A549 (cell line): ENCODE data around the gene DOP1A.

Experiments
- CTCF ChIP-seq: fragments of >200 bp; sonication (Bioruptor Twin); formaldehyde crosslinking; IDR thresholded peaks from 3 replicates; pipeline ENCODE4 v1.5.1; 2016
- EP300 ChIP-seq, 2 experiments: fragments of >200 bp; sonication (Bioruptor Twin); formaldehyde crosslinking; IDR thresholded peaks; 2 replicates in 1 of 2; 3 replicates in 1 of 2; pipeline ENCODE4 v1.6.1; 2016 to 2017
- HDAC2 ChIP-seq: fragments of 200-600 bp; sonication (generic); IDR thresholded peaks from 2 replicates; pipeline ENCODE4 v1.6.1; 2016
- SMC3 ChIP-seq: fragments of >200 bp; sonication (Bioruptor Twin); formaldehyde crosslinking; IDR thresholded peaks from 3 replicates; pipeline ENCODE4 v1.6.1; 2018; ENCODE audit warnings: inconsistent platforms

DNA sequence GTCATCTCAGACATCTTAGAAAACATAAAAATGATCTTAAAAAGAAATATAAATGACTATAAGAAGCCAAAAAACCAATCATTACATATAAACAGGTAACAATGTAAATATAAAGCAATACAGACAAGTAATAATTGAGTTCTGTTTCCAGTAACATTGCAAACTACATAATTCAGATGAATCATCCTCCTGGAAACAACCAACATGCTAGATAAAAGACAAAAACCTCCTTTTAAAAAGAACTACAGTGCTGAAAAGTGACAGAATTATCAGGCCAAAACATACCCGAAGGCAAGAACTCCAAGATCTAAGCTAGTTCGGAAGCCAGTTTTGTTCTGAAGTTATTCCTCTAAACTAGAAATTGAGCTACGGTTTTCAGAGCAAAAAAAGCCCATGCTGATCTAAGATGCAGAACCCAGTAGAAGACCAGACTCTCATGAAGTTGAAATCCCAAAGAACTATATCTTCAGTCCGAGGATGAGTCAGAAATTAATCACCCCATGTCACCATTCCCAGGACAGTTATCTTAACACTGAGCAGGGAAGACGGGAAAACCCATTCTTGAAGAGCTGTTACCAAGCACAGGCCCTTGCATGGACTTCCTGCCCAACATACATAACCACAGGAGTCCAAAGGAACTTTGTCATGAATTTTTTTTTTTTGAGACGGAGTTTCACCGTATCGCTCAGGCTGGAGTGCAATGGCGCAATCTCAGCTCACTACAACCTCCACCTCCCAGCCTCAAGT, 115.8 kb downstream of the DOP1A start:
- TF ChIP-seq CTCF (no peak), SMC3 (no peak), HDAC2 (no peak), EP300 (IDR thresholded peaks at IDR 0.05) (no peak)
